ENCODE data around the gene SH3GL3. TPM values are rescaled to one million over a fixed set of nuclear protein-coding genes. Genes with fewer than 3 reads are reported as not detected.

SH3GL3 gene
- total RNA-seq, 4 donors from 2014 or later, result not detected

DNA sequence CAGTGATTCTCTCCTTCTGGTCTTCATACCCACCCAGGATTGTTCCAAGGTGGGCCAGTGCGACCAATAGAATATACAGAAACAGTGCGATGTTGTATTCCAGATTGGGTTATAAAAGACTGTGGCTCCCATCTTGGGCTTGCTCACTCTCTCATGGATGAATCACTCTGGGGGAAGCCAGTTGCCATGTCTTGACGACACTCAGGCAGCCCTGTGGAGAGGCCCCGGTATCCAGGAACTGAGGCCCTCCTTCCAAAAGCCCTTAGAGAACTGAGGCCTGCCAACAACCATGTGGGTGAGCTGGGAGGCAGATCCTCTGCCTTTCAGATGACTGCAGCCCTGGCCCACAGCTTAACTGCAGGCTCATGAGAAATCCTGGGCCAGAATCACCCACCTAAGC is 57.2 kb downstream of the SH3GL3 start:
- Histone ChIP-seq H3K27me3 (no peaks in the 10 kb centered on the region), H3K4me1 (no peaks in the 10 kb centered on the region), H3K27ac (no peak overlapping the region), H3K36me3 (no peaks in the 10 kb centered on the region), H3K9me3 (no peaks in the 10 kb centered on the region), H3K4me3 (no peak overlapping the region)
- TF ChIP-seq, protein P1, sequence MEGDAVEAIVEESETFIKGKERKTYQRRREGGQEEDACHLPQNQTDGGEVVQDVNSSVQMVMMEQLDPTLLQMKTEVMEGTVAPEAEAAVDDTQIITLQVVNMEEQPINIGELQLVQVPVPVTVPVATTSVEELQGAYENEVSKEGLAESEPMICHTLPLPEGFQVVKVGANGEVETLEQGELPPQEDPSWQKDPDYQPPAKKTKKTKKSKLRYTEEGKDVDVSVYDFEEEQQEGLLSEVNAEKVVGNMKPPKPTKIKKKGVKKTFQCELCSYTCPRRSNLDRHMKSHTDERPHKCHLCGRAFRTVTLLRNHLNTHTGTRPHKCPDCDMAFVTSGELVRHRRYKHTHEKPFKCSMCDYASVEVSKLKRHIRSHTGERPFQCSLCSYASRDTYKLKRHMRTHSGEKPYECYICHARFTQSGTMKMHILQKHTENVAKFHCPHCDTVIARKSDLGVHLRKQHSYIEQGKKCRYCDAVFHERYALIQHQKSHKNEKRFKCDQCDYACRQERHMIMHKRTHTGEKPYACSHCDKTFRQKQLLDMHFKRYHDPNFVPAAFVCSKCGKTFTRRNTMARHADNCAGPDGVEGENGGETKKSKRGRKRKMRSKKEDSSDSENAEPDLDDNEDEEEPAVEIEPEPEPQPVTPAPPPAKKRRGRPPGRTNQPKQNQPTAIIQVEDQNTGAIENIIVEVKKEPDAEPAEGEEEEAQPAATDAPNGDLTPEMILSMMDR (IDR thresholded peaks at IDR 0.05), result no peak
- TF ChIP-seq POLR2A (IDR thresholded peaks at IDR 0.05), result no peak
- DNase-seq, result no peak

DNA sequence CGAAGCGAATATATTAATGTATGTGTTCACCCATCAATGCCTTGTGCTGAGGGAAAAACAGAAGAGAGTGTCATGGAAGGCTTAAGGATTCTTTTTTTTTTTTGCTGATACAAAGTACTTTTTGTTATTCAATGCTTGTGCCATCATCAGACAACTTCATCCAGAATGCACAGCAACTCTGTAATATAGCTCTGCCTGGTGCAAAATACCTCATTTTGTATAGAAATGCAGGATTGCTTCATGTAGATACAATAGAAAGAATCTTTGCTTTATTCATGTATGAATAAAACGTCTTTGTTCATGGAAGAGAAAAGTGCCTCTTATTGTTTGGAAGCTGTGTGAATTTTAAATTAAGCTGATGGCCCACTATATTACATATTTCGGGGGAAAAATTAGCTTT is 62.9 kb downstream of the SH3GL3 start:
- no peak for DNase-seq

DNA sequence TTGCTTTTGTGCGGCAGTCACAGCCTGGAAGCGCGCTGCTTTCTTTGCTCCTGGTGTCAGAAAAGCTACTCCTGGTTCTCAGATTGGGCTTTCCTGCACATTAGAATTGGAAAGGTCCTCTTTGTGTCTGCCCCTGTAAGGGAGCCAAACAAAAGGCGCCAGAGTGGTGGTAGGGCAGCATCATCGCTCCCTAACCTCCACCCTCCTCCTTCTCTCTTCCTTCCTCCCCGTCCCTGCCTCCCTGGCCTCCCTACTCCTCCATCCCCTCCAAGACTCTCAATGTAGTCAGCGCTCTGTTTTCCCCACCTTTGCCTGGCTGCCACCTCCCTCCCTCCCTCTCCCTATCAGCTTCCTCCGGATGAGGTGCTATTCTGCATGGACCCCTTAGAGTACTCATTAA is 65.3 kb downstream of the SH3GL3 start:
- Histone ChIP-seq H3K36me3 (no peaks in the 10 kb centered on the region), H3K27ac (no peak overlapping the region), H3K4me1 (no peaks in the 10 kb centered on the region), H3K27me3 (no peaks in the 10 kb centered on the region), H3K4me3 (no peak overlapping the region), H3K9me3 (no peaks in the 10 kb centered on the region)
- no peak for DNase-seq
- TF ChIP-seq, protein P1 (IDR thresholded peaks at IDR 0.05), result no peak
- no peak for TF ChIP-seq POLR2A (IDR thresholded peaks at IDR 0.05)

More for the DNA sequence above, 62.9 kb downstream of the SH3GL3 start:
- Histone ChIP-seq H3K36me3 (no peaks in the 10 kb centered on the region), H3K4me3 (no peak overlapping the region), H3K4me1 (no peaks in the 10 kb centered on the region), H3K9me3 (no peaks in the 10 kb centered on the region), H3K27ac (no peak overlapping the region), H3K27me3 (no peaks in the 10 kb centered on the region)
- TF ChIP-seq, protein P1 (IDR thresholded peaks at IDR 0.05), result no peak
- TF ChIP-seq POLR2A (IDR thresholded peaks at IDR 0.05), result no peak

DNA sequence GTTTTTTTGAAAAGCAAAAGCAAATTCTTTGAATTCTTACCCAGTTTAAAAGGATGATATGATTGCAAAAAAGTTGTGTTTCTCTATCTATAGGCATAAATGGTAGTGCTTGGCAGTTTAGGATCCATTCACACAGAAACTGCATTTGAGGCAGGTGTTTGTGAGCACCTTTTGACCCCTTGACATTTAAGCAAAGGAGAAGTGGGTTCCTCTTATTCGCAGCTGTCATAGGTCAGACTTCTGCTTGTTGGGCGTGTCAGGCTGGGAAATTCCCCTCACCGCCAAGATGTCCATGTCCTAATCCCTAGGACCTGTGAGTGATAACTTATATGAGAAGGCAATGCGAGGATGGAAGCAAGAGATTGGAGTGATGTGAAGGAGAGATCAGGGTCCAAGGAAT is 67.4 kb downstream of the SH3GL3 start:
- no peaks in the 10 kb centered on the region for H3K9me3 ChIP-seq
- no peaks in the 10 kb centered on the region for H3K4me1 ChIP-seq
- TF ChIP-seq, protein P1 (IDR thresholded peaks at IDR 0.05), result no peak
- no peak for TF ChIP-seq POLR2A (IDR thresholded peaks at IDR 0.05)
- DNase-seq, result no peak
- H3K36me3 ChIP-seq, result no peaks in the 10 kb centered on the region
- no peaks in the 10 kb centered on the region for H3K27me3 ChIP-seq
- no peak overlapping the region for H3K27ac ChIP-seq
- H3K4me3 ChIP-seq, result no peak overlapping the region

DNA sequence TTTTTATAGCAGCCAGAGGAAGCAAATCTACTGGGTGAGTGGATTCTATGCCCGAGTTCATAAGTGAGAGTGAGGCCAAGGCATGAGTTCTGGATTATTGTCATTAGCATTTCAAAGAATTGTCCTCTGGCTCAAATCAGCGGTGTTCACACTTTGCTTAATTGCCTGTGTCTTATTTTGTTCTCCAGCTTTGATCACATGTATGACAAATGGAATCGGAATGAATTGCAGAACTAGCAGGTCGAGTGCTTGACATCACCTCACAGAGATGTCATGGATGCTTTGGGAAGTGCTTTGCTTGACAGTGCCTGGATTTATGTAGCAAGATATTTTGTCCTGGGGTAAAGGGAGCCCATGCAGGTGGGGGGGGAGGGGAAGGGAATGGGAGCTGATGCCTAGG is 68.0 kb downstream of the SH3GL3 start:
- Histone ChIP-seq H3K9me3 (no peaks in the 10 kb centered on the region), H3K36me3 (no peaks in the 10 kb centered on the region), H3K4me3 (no peak overlapping the region), H3K4me1 (no peaks in the 10 kb centered on the region), H3K27me3 (no peaks in the 10 kb centered on the region), H3K27ac (no peak overlapping the region)
- TF ChIP-seq, protein P1 (IDR thresholded peaks at IDR 0.05), result no peak
- no peak for TF ChIP-seq POLR2A (IDR thresholded peaks at IDR 0.05)
- DNase-seq, result no peak

DNA sequence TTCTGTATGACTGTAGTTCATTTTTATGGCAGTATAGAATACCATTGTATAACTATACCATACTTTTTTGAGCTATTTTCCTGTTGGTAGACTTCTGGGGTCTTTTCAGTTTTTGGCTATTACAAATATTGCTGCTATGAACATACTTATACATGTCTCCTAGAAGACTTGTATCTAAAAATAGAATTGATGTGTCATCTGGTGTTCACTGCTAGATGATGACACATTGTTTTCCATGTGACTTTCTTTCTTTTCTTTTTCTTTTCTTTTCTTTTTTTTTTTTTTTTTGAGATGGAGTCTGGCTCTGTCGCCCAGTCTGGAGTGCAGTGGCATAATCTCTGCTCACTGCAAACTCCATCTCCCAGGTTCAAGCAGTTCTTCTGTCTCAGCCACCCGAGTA is 69.8 kb downstream of the SH3GL3 start:
- TF ChIP-seq, protein P1 (IDR thresholded peaks at IDR 0.05), result no peak
- no peak for TF ChIP-seq POLR2A (IDR thresholded peaks at IDR 0.05)
- no peak overlapping the region for H3K27ac ChIP-seq
- no peak for DNase-seq
- H3K27me3 ChIP-seq, result no peaks in the 10 kb centered on the region
- no peaks in the 10 kb centered on the region for H3K9me3 ChIP-seq
- no peak overlapping the region for H3K4me3 ChIP-seq
- H3K4me1 ChIP-seq, result no peaks in the 10 kb centered on the region
- no peaks in the 10 kb centered on the region for H3K36me3 ChIP-seq

Measured in Peyer's patch (tissue), 4 donors.